Endothelial cell of umbilical vein (primary cell): ENCODE data around the gene DYNLL2. TPM values are rescaled to one million over a fixed set of nuclear protein-coding genes. Genes with fewer than 3 reads are reported as not detected.

Source experiments
- BruUV-seq: library from RNA; stranded (reverse); fragments of 400-500 nt; replicated peaks from 2 replicates; lab custom pipeline; 2021; lab: Mats Ljungman, UMichigan
- CTCF ChIA-PET: fragments of 300-600, 350-600 bp; sonication (Branson Sonifier 250); formaldehyde crosslinking; loops from one replicate; lab custom pipeline; 2021; ENCODE audit warnings: antibody characterized with exemption, inconsistent platforms; lab: Charles Lee
- POLR2A ChIA-PET: fragments of 300-600, 350-600 bp; sonication (Branson Sonifier 250); formaldehyde crosslinking; loops from one replicate; lab custom pipeline; 2021; ENCODE audit warnings: antibody characterized with exemption, inconsistent platforms; lab: Charles Lee
- DNase-seq: peaks from one replicate; pipeline ENCODE4 v3.0.0-alpha.2; 2011; ENCODE audit warnings: low read depth, low spot score
- FAIRE-seq: peaks from 2 replicates; lab custom pipeline; 2011; peaks lifted over from hg19 to GRCh38; lab: Jason Lieb, UNC
- H2AFZ ChIP-seq: 2 replicates; pipeline ENCODE4 v1.6.0; 2012; ENCODE audit warnings: low read depth, low read length, control low read depth, inconsistent platforms
- H3K27ac ChIP-seq: 2 replicates; pipeline ENCODE4 v1.5.1; 2011; ENCODE audit warnings: low read depth, mild to moderate bottlenecking, control low read depth, low read length, moderate library complexity; ENCODE audit not compliant: insufficient read depth
- H3K27me3 ChIP-seq, 2 experiments: 2 replicates each; pipeline versions ENCODE4 v1.6.0 to v1.6.1; 2011; ENCODE audit warnings: low read length in 2 of 2, mixed read lengths in 1 of 2; ENCODE audit not compliant: control insufficient read depth in 2 of 2, insufficient read depth in 2 of 2
- H3K36me3 ChIP-seq, 2 experiments: 2 replicates in 1 of 2; 3 replicates in 1 of 2; pipeline ENCODE4 v1.5.1; 2011; ENCODE audit warnings: low read length in 2 of 2, mild to moderate bottlenecking in 1 of 2, moderate library complexity in 1 of 2; ENCODE audit not compliant: control insufficient read depth in 2 of 2, insufficient read depth in 2 of 2; ENCODE audit errors: extremely low read depth in 1 of 2
- H3K4me1 ChIP-seq: 3 replicates; pipeline ENCODE4 v1.5.1; 2011; ENCODE audit warnings: mild to moderate bottlenecking, low read length; ENCODE audit not compliant: control insufficient read depth, insufficient read depth; ENCODE audit errors: extremely low read depth
- H3K4me2 ChIP-seq: 2 replicates; pipeline ENCODE4 v1.6.1; 2011; ENCODE audit warnings: low read length, control low read depth, mixed read lengths; ENCODE audit not compliant: insufficient read depth
- H3K4me3 ChIP-seq, 3 experiments: fragments of 200-600 bp in 1 of 3; sonication (generic), shearing (Covaris generic) in 1 of 3; replicated peaks in 1 of 3; 2 replicates each; pipeline ENCODE4 v1.5.1; 2011 to 2016; ENCODE audit warnings: control low read depth in 3 of 3, low read length in 3 of 3, mild to moderate bottlenecking in 2 of 3, inconsistent platforms in 1 of 3, low read depth in 1 of 3, moderate library complexity in 1 of 3; ENCODE audit not compliant: insufficient read depth in 1 of 3
- H3K79me2 ChIP-seq: 2 replicates; pipeline ENCODE4 v1.6.0; 2012; ENCODE audit warnings: low read length, inconsistent platforms; ENCODE audit not compliant: control insufficient read depth, insufficient read depth
- H3K9ac ChIP-seq: replicated peaks from 2 replicates; pipeline ENCODE3; 2011; ENCODE audit warnings: low read length, control low read depth; ENCODE audit not compliant: insufficient read depth; ENCODE audit errors: extremely low read depth
- H3K9me1 ChIP-seq: replicated peaks from 3 replicates; pipeline ENCODE4 v1.6.0; 2011; ENCODE audit warnings: mild to moderate bottlenecking, low read length; ENCODE audit not compliant: control insufficient read depth, insufficient read depth; ENCODE audit errors: extremely low read depth
- H3K9me3 ChIP-seq: replicated peaks from 2 replicates; pipeline ENCODE4 v1.5.1; 2012; ENCODE audit warnings: low read length, inconsistent platforms; ENCODE audit not compliant: control insufficient read depth, insufficient read depth
- H4K20me1 ChIP-seq: replicated peaks from 2 replicates; pipeline ENCODE3; 2011; ENCODE audit warnings: mild to moderate bottlenecking, low read length; ENCODE audit not compliant: control insufficient read depth, insufficient read depth; ENCODE audit errors: extremely low read depth
- EZH2 ChIP-seq: IDR thresholded peaks from 2 replicates; pipeline ENCODE4 v1.6.1; 2012; ENCODE audit warnings: borderline replicate concordance, low read depth, mild to moderate bottlenecking, moderate library complexity, low read length, inconsistent platforms; ENCODE audit not compliant: severe bottlenecking
- FOS ChIP-seq: IDR thresholded peaks from 2 replicates; pipeline ENCODE4 v1.6.1; 2011; ENCODE audit warnings: mild to moderate bottlenecking, low read length, moderate library complexity, borderline replicate concordance; ENCODE audit not compliant: insufficient read depth
- GATA2 ChIP-seq: IDR thresholded peaks from 2 replicates; pipeline ENCODE4 v1.7.0; 2011; ENCODE audit warnings: low read depth, mild to moderate bottlenecking, moderate library complexity, mixed read lengths, low read length; ENCODE audit not compliant: insufficient read length, insufficient read depth
- JUN ChIP-seq: IDR thresholded peaks from 2 replicates; pipeline ENCODE4 v1.6.1; 2011; ENCODE audit warnings: borderline replicate concordance, low read depth; ENCODE audit not compliant: insufficient read length, insufficient read depth
- MYC ChIP-seq: IDR thresholded peaks from one replicate; pipeline ENCODE4 v1.6.1; 2011; ENCODE audit warnings: mild to moderate bottlenecking, low read depth, low read length
- POLR2A ChIP-seq: IDR thresholded peaks from 2 replicates; pipeline ENCODE4 v1.6.1; 2012; ENCODE audit warnings: low read depth, mild to moderate bottlenecking, control low read depth, low read length
- POLR2AphosphoS5 ChIP-seq: IDR thresholded peaks from 2 replicates; pipeline ENCODE4 v1.6.1; 2012; ENCODE audit warnings: low read depth, mild to moderate bottlenecking, control low read depth, low read length, moderate library complexity; ENCODE audit not compliant: insufficient read depth
- dilution Hi-C: fragments of 300-500 bp; cut with MboI; formaldehyde crosslinking; loops from one replicate; pipeline ENCODE4 v1.15.0; 2019; ENCODE audit warnings: low sequenced_read_pairs; ENCODE audit not compliant: extremely low pct_ligation_motif_present
- intact Hi-C: fragments of 100-400 bp; cut with micrococcal nuclease; formaldehyde crosslinking; loops from one replicate; pipeline ENCODE4 v1.10.0; 2022
- polyA plus RNA-seq, 4 experiments: library from polyadenylated mRNA; depleted of rRNA in 3 of 4; stranded (reverse) in 3 of 4; unstranded in 1 of 4; fragments of >200 nt; gene quantifications; 2 replicates each; pipeline versions ENCODE4 v1.2.1 to v1.2.3, GENCODE V29; 2011 to 2012; ENCODE audit warnings: missing spikeins in 1 of 4
- total RNA-seq: library from RNA; stranded (reverse); gene quantifications from 2 replicates; pipeline ENCODE4 v1.2.3, GENCODE V29; 2021
- TF ChIP-seq, protein P1 (sequence below), 2 donors: IDR thresholded peaks; 1 replicate in 1 of 2; 2 replicates in 1 of 2; pipeline ENCODE4 v1.5.1; 2011; ENCODE audit warnings: low read length in 2 of 2, mild to moderate bottlenecking in 2 of 2, moderate library complexity in 2 of 2, control low read depth in 1 of 2, inconsistent platforms in 1 of 2, low read depth in 1 of 2; ENCODE audit not compliant: insufficient read depth in 1 of 2; ENCODE audit errors: extremely low read depth in 1 of 2
- TF ChIP-seq, protein P2 (sequence below): IDR thresholded peaks from 2 replicates; pipeline ENCODE4 v1.6.1; 2011; ENCODE audit not compliant: insufficient read depth, insufficient read length

Gene DYNLL2
- total and polyA plus RNA-seq, 2 donors (not counting 3 experiments of a cell fraction or from before 2014, with no cell fraction given), result 7.4 to 19.0 TPM

- peaks cover 14% of the 10 kb centered on the region for H3K79me2 ChIP-seq
- no peaks in the 10 kb centered on the region for H3K4me1 ChIP-seq
- H3K4me3 ChIP-seq, result no peak overlapping the region
- H2AFZ ChIP-seq, result no peak overlapping the region
- no TSS peak for BruUV-seq
- POLR2A ChIA-PET, result no interaction called here
- no peak overlapping the region for H3K9ac ChIP-seq
- no peak for DNase-seq
- H4K20me1 ChIP-seq, result no peaks in the 10 kb centered on the region
- intact Hi-C loops (no loop called here), dilution Hi-C loops (no loop called here)
- no peaks in the 10 kb centered on the region for H3K9me3 ChIP-seq
- H3K27me3 ChIP-seq, result no peaks in the 10 kb centered on the region
- CTCF ChIA-PET, result interaction anchor here (0.7 kb wide), 1 partner anchor 8 kb away, joined by 3 read pairs; no protein-coding TSS in a partner anchor
- no peak overlapping the region for H3K27ac ChIP-seq
- no peaks in the 10 kb centered on the region for H3K9me1 ChIP-seq
- no peak overlapping the region for H3K4me2 ChIP-seq
- no peak for FAIRE-seq
- H3K36me3 ChIP-seq, result peaks cover 5 to 29% of the 10 kb centered on the region in 2 experiments
- TF ChIP-seq, protein P1, sequence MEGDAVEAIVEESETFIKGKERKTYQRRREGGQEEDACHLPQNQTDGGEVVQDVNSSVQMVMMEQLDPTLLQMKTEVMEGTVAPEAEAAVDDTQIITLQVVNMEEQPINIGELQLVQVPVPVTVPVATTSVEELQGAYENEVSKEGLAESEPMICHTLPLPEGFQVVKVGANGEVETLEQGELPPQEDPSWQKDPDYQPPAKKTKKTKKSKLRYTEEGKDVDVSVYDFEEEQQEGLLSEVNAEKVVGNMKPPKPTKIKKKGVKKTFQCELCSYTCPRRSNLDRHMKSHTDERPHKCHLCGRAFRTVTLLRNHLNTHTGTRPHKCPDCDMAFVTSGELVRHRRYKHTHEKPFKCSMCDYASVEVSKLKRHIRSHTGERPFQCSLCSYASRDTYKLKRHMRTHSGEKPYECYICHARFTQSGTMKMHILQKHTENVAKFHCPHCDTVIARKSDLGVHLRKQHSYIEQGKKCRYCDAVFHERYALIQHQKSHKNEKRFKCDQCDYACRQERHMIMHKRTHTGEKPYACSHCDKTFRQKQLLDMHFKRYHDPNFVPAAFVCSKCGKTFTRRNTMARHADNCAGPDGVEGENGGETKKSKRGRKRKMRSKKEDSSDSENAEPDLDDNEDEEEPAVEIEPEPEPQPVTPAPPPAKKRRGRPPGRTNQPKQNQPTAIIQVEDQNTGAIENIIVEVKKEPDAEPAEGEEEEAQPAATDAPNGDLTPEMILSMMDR (IDR thresholded peaks at IDR 0.05; ENCODE audit: extremely low read depth in 1 of 2, insufficient read depth in 1 of 2, low read depth in 1 of 2, low read length in 2 of 2), result no peak
- TF ChIP-seq POLR2A (no peak), FOS (no peak), JUN (no peak), MYC (no peak), EZH2 (no peak), POLR2AphosphoS5 (no peak), GATA2 (no peak)
- TF ChIP-seq, protein P2, sequence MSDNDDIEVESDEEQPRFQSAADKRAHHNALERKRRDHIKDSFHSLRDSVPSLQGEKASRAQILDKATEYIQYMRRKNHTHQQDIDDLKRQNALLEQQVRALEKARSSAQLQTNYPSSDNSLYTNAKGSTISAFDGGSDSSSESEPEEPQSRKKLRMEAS, result no peak
Measured at GRCh38 chr17:58092101-58092796, 9.0 kb downstream of the DYNLL2 start.
